HG03558 (cell line): ENCODE measurements around the gene FGF14.

Source experiments
- ATAC-seq: cut with Tn5 transposase; IDR thresholded peaks from one replicate; pipeline ENCODE4 v1.9.1; 2021; ENCODE audit warnings: moderate number of reproducible peaks; ENCODE audit not compliant: unreplicated experiment; ENCODE audit errors: extremely low read depth

Gene FGF14

GRCh38 chr13:102208347-102208746 is 193.5 kb downstream of the FGF14 start:
- no peak for ATAC-seq

GRCh38 chr13:102207680-102208342 is 194.0 kb downstream of the FGF14 start:
- no peak for ATAC-seq

- ATAC-seq = no peak
Measured at GRCh38 chr13:102203718-102204117, 198.1 kb downstream of the FGF14 start.

- ATAC-seq = no peak
Measured at GRCh38 chr13:102198418-102199311, 203.2 kb downstream of the FGF14 start.

GRCh38 chr13:102197193-102197592 is 204.7 kb downstream of the FGF14 start:
- ATAC-seq = no peak

- ATAC-seq = no peak
Measured at GRCh38 chr13:102195566-102196462, 206.0 kb downstream of the FGF14 start.

- no peak for ATAC-seq
Measured at GRCh38 chr13:102192858-102193257, 209.0 kb downstream of the FGF14 start.

- no peak for ATAC-seq
Measured at GRCh38 chr13:102191951-102192502, 209.8 kb downstream of the FGF14 start.

GRCh38 chr13:102190930-102191329 is 210.9 kb downstream of the FGF14 start:
- ATAC-seq = no peak

GRCh38 chr13:102187313-102187712 is 214.5 kb downstream of the FGF14 start:
- ATAC-seq = no peak

- ATAC-seq = no peak
Measured at GRCh38 chr13:102185375-102185984, 216.4 kb downstream of the FGF14 start.

- ATAC-seq = no peak
Measured at GRCh38 chr13:102183509-102184182, 218.2 kb downstream of the FGF14 start.

- no peak for ATAC-seq
Measured at GRCh38 chr13:102182170-102182569, 219.7 kb downstream of the FGF14 start.

GRCh38 chr13:102177431-102177830 is 224.4 kb downstream of the FGF14 start:
- ATAC-seq = no peak

GRCh38 chr13:102176846-102177245 is 225.0 kb downstream of the FGF14 start:
- no peak for ATAC-seq

GRCh38 chr13:102172406-102172805 is 229.4 kb downstream of the FGF14 start:
- no peak for ATAC-seq

GRCh38 chr13:102170305-102170704 is 231.5 kb downstream of the FGF14 start:
- ATAC-seq = no peak

- no peak for ATAC-seq
Measured at GRCh38 chr13:102169471-102170015, 232.3 kb downstream of the FGF14 start.

GRCh38 chr13:102152790-102153189 is 249.1 kb downstream of the FGF14 start:
- ATAC-seq = no peak
